DND-41 (cell line): Measurements from ENCODE around the gene NT5C1A.

Experiments
- CTCF ChIP-seq: IDR thresholded peaks from 2 replicates; pipeline ENCODE4 v1.5.1; 2012; ENCODE audit warnings: borderline replicate concordance, low read length, moderate library complexity, mild to moderate bottlenecking; ENCODE audit not compliant: poor library complexity, severe bottlenecking; ENCODE audit errors: extremely low read depth
- EZH2 ChIP-seq: IDR thresholded peaks from 3 replicates; pipeline ENCODE4 v1.6.1; 2012; ENCODE audit warnings: borderline replicate concordance, low read depth, mild to moderate bottlenecking, moderate library complexity, low read length, inconsistent platforms; ENCODE audit not compliant: severe bottlenecking

- TF ChIP-seq CTCF (no peak), EZH2 (no peak)
Observed at GRCh38 chr1:39633422-39633821, 38.5 kb downstream of the NT5C1A start.
